GM12873 (cell line): ENCODE measurements around the gene SNCAIP.

Experiments used
- TF ChIP-seq, protein P1 (sequence below): IDR thresholded peaks from 2 replicates; pipeline ENCODE4 v1.5.1; 2012; ENCODE audit warnings: low read depth, mild to moderate bottlenecking, moderate library complexity, low read length, control low read depth; ENCODE audit not compliant: insufficient read depth; ENCODE audit errors: missing control alignments

Gene SNCAIP

DNA sequence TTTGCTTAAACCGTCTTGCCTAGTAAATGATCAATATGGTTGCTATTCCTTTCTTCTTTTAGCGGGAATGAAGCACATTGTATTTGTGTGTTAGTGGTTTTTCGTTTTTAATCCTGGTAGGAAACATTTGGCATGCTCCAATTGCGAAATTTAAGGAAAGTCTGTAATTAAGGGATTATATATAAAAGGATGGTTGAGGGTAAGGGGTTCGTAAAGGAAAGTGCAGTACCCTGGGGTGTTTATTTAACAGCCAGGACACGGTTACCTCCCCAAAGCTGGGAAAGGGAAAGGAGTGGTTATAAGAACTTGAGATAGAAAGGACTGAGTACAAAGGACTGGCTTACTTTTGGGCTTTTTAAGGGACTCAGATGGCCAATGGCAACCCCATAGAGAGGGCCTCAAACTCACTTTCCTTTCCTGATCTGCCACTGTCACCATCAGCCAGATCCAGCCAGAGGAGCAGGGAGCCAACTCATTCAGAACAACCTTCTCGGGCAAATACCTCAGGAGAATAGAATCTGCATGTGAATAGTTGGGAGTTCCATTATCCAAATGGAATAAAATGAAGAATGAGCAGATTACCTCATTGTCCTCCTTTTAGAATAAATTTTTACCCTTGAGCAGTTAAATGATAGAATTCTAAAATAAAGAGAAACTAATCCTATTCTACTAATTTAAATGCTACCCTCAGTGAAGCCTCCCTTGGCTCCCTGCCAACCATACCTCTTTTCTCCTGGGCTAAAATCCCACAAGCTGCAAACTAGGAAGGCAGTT, 117.7 kb downstream of the SNCAIP start:
- TF ChIP-seq, protein P1, sequence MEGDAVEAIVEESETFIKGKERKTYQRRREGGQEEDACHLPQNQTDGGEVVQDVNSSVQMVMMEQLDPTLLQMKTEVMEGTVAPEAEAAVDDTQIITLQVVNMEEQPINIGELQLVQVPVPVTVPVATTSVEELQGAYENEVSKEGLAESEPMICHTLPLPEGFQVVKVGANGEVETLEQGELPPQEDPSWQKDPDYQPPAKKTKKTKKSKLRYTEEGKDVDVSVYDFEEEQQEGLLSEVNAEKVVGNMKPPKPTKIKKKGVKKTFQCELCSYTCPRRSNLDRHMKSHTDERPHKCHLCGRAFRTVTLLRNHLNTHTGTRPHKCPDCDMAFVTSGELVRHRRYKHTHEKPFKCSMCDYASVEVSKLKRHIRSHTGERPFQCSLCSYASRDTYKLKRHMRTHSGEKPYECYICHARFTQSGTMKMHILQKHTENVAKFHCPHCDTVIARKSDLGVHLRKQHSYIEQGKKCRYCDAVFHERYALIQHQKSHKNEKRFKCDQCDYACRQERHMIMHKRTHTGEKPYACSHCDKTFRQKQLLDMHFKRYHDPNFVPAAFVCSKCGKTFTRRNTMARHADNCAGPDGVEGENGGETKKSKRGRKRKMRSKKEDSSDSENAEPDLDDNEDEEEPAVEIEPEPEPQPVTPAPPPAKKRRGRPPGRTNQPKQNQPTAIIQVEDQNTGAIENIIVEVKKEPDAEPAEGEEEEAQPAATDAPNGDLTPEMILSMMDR = no peak

DNA sequence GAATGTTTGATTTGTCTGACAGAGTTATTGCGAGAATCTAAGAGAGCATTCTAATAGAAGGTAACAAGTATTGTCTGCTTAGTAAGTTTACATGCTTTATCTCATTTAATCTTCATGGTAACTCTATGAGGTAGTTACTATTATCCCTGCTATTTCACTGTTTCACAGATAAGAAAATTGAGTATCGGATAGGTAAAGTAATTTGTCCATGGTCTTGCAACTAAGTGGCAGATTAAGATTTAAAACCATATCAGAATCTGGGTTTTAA, 118.2 kb downstream of the SNCAIP start:
- TF ChIP-seq, protein P1 = no peak

- TF ChIP-seq, protein P1 = no peak
Observed at GRCh38 chr5:122431298-122431697, 119.3 kb downstream of the SNCAIP start.

- TF ChIP-seq, protein P1 = no peak
Observed at GRCh38 chr5:122434205-122434970, 122.4 kb downstream of the SNCAIP start.

DNA sequence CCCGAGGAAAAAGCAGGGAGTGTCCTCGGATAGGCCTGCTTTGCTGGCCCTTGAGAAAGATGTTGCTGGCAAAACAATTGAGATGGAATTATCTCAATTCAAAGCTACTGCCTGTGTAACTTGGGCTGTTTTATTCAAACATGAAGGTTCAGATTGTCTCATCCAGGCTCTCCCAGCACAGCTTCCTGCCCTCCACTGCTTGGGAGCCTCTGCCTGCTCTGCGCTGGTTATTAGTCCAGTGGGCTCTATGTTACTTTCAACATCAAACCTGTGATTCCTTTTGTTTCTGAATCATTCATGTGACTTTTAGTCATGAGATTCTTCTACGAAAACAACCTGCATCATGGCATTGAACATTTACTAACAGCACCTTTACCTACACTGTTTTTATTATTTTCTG, 123.2 kb downstream of the SNCAIP start:
- TF ChIP-seq, protein P1 = no peak

- TF ChIP-seq, protein P1 = no peak
Observed at GRCh38 chr5:122435761-122436160, 123.7 kb downstream of the SNCAIP start.

GRCh38 chr5:122436615-122437014, 124.6 kb downstream of the SNCAIP start:
- TF ChIP-seq, protein P1 = no peak
